DOHH2 (cell line): ENCODE data around the gene BDKRB2.

Source experiments
- H3F3A ChIP-seq: fragments of 200-600 bp; sonication (generic), shearing (Covaris generic); 2 replicates; pipeline ENCODE4 v1.6.0; 2016; ENCODE audit warnings: antibody characterized with exemption, mild to moderate bottlenecking; ENCODE audit not compliant: control insufficient read depth, insufficient read depth
- H3K27ac ChIP-seq: fragments of 200-600 bp; sonication (generic); 2 replicates; pipeline ENCODE4 v1.5.1; 2014; ENCODE audit warnings: low read depth, mild to moderate bottlenecking, low read length, moderate library complexity
- H3K27me3 ChIP-seq: fragments of 200-600 bp; sonication (generic); 2 replicates; pipeline ENCODE4 v1.6.1; 2014; ENCODE audit warnings: mild to moderate bottlenecking, low read length, mixed read lengths; ENCODE audit not compliant: control insufficient read depth
- H3K36me3 ChIP-seq: fragments of 200-600 bp; sonication (generic); 2 replicates; pipeline ENCODE4 v1.6.1; 2014; ENCODE audit warnings: mild to moderate bottlenecking, low read length, moderate library complexity, mixed read lengths; ENCODE audit not compliant: control insufficient read depth
- H3K4me1 ChIP-seq: fragments of 200-600 bp; sonication (generic); 2 replicates; pipeline ENCODE4 v1.6.1; 2014; ENCODE audit warnings: mild to moderate bottlenecking, low read length, mixed read lengths; ENCODE audit not compliant: control insufficient read depth
- H3K4me2 ChIP-seq: fragments of 200-600 bp; sonication (generic); 2 replicates; pipeline ENCODE4 v1.6.0; 2014; ENCODE audit warnings: mild to moderate bottlenecking, low read length, moderate library complexity
- H3K4me3 ChIP-seq: fragments of 200-600 bp; sonication (generic); 2 replicates; pipeline ENCODE4 v1.5.1; 2014; ENCODE audit warnings: mild to moderate bottlenecking, low read length, mixed read lengths
- H3K79me2 ChIP-seq: fragments of 200-600 bp; sonication (generic); 2 replicates; pipeline ENCODE4 v1.6.1; 2014; ENCODE audit warnings: mild to moderate bottlenecking, low read length, mixed read lengths; ENCODE audit not compliant: control insufficient read depth
- H3K9me2 ChIP-seq: fragments of 200-600 bp; sonication (generic); replicated peaks from 2 replicates; pipeline ENCODE4 v1.6.1; 2014; ENCODE audit warnings: mild to moderate bottlenecking, low read length, mixed read lengths; ENCODE audit not compliant: control insufficient read depth
- H3K9me3 ChIP-seq: fragments of 200-600 bp; sonication (generic); 2 replicates; pipeline ENCODE4 v1.6.1; 2014; ENCODE audit warnings: antibody characterized with exemption, low read length, mixed read lengths; ENCODE audit not compliant: control insufficient read depth, insufficient read depth
- H4K20me1 ChIP-seq: fragments of 200-600 bp; sonication (generic); 2 replicates; pipeline ENCODE4 v1.6.0; 2014; ENCODE audit warnings: low read depth, mild to moderate bottlenecking, antibody characterized with exemption, low read length, moderate library complexity; ENCODE audit not compliant: control insufficient read depth, insufficient read depth
- EZH2phosphoT487 ChIP-seq: fragments of 200-600 bp; sonication (generic); IDR thresholded peaks from 2 replicates; pipeline ENCODE4 v1.6.1; 2017; ENCODE audit warnings: borderline replicate concordance, mild to moderate bottlenecking, antibody characterized with exemption, low read length, moderate library complexity, mixed read lengths
- TF ChIP-seq, protein P1 (sequence below): fragments of 200-600 bp; sonication (generic); IDR thresholded peaks from one replicate; pipeline ENCODE4 v1.5.1; 2014; ENCODE audit warnings: antibody characterized with exemption, mild to moderate bottlenecking, low read depth, low read length; ENCODE audit not compliant: poor library complexity, severe bottlenecking

BDKRB2 gene

DNA sequence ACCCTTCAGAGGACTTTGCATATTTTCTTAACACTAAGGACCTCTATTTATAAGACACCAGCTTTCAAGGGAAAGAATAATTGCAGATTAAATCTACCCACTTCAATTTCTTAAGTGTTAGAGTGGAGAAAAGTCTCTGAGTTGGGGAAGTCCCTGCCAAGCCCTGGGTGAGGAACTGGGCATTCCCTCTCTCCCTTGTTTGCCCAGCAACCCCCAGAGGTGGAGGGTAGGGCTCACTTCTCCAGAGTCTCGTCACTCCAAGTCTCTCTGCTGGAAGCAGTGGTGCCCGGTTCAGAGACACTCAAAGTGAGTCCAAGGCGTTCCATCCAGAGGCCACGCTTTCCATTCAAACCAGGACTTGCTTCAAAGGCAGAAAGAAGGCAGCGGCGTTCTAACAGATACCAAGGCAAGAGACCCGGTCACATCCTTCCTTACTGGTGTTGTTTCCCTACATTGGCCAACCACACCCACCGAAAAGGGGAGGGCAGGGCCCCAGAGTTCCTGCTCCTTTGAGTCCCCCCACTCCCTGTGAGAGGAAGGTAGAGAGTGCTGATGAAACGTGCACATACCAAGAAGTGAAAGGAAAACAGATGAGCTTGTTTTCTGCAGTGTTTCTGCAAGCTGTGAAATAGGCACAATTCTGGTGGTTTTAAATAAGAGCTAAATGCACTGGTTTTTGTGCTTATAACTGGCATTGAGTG is 6.1 kb upstream of the BDKRB2 start:
- no peaks in the 10 kb centered on the region for H3F3A ChIP-seq
- no peak overlapping the region for H3K4me2 ChIP-seq
- no peaks in the 10 kb centered on the region for H4K20me1 ChIP-seq
- H3K9me3 ChIP-seq = no peaks in the 10 kb centered on the region
- H3K36me3 ChIP-seq = no peaks in the 10 kb centered on the region
- H3K27me3 ChIP-seq = no peaks in the 10 kb centered on the region
- no peak overlapping the region for H3K27ac ChIP-seq
- no peak overlapping the region for H3K4me3 ChIP-seq
- H3K79me2 ChIP-seq = no peaks in the 10 kb centered on the region
- no peaks in the 10 kb centered on the region for H3K4me1 ChIP-seq
- TF ChIP-seq, protein P1, sequence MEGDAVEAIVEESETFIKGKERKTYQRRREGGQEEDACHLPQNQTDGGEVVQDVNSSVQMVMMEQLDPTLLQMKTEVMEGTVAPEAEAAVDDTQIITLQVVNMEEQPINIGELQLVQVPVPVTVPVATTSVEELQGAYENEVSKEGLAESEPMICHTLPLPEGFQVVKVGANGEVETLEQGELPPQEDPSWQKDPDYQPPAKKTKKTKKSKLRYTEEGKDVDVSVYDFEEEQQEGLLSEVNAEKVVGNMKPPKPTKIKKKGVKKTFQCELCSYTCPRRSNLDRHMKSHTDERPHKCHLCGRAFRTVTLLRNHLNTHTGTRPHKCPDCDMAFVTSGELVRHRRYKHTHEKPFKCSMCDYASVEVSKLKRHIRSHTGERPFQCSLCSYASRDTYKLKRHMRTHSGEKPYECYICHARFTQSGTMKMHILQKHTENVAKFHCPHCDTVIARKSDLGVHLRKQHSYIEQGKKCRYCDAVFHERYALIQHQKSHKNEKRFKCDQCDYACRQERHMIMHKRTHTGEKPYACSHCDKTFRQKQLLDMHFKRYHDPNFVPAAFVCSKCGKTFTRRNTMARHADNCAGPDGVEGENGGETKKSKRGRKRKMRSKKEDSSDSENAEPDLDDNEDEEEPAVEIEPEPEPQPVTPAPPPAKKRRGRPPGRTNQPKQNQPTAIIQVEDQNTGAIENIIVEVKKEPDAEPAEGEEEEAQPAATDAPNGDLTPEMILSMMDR = no peak
- TF ChIP-seq EZH2phosphoT487 = no peak
- no peaks in the 10 kb centered on the region for H3K9me2 ChIP-seq

DNA sequence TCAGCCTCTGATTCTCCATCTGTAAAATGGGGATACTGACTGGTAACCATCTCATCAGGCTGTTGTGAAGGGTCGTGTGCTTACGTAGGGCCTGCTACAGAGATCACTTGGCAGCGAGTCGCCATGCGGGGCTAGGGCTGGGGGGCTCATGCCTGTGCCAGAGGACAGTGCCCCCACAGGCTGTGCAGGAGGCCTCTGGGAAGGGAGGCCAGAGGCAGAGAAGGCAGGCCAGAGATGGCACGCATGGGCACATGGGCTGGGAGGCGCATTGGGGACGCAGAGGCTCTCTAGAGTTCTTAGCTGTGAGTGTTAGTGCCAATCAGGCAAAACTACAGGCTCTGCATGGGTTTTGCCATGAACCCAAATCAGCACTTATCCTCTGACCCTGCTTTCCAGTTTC is 3.5 kb upstream of the BDKRB2 start:
- no peaks in the 10 kb centered on the region for H3K9me3 ChIP-seq

DNA sequence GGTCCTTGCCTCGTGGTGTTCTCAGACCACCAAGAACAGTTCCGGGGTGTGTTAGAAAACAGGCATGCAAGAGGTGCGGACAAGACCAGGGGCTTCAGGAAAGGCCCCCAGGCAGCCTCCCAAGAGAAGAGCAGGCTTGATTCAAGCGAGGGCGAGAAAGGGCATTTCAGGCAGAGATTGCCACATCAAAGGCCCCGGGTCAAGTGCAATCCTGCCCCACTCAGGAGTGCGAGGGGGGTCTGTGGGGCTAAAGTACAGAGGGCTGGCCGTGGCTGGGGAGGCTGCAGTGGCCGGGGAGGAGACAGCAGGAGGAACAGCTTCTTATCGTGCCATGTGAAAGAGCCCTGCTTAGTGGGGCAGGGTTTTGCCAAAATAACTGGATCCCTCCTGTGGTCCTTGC is 2.7 kb upstream of the BDKRB2 start:
- Histone ChIP-seq H3K79me2 (no peaks in the 10 kb centered on the region), H3K9me2 (no peaks in the 10 kb centered on the region), H3K4me2 (no peak overlapping the region), H3K36me3 (no peaks in the 10 kb centered on the region), H3K27ac (no peak overlapping the region), H3K9me3 (no peaks in the 10 kb centered on the region), H3F3A (no peaks in the 10 kb centered on the region), H3K4me3 (no peak overlapping the region), H3K4me1 (peaks cover 12% of the 10 kb centered on the region), H3K27me3 (no peaks in the 10 kb centered on the region), H4K20me1 (no peaks in the 10 kb centered on the region)
- TF ChIP-seq EZH2phosphoT487 = no peak
- TF ChIP-seq, protein P1 = no peak

More for the DNA sequence above, 3.5 kb upstream of the BDKRB2 start:
- Histone ChIP-seq H3K79me2 (no peaks in the 10 kb centered on the region), H3K9me2 (no peaks in the 10 kb centered on the region), H4K20me1 (no peaks in the 10 kb centered on the region), H3K27me3 (no peaks in the 10 kb centered on the region), H3K36me3 (no peaks in the 10 kb centered on the region), H3F3A (no peaks in the 10 kb centered on the region), H3K27ac (no peak overlapping the region), H3K4me2 (no peak overlapping the region), H3K4me3 (no peak overlapping the region), H3K4me1 (peaks cover 11% of the 10 kb centered on the region)
- TF ChIP-seq, protein P1 = no peak
- no peak for TF ChIP-seq EZH2phosphoT487
